GM18951 (cell line): ENCODE measurements around the gene LDLRAD4.

Experiments
- POLR2A ChIP-seq: IDR thresholded peaks from 4 replicates; pipeline ENCODE4 v1.6.1; 2011; ENCODE audit warnings: mild to moderate bottlenecking; ENCODE audit not compliant: insufficient read length, insufficient read depth; ENCODE audit errors: extremely low read depth
- in situ Hi-C: fragments of 300-500 bp; cut with MboI; formaldehyde crosslinking; loops from one replicate; pipeline ENCODE4 v1.12.0; 2022; ENCODE audit warnings: low sequenced_read_pairs, mixed read lengths, inconsistent platforms; ENCODE audit not compliant: unreplicated experiment

The LDLRAD4 gene

DNA sequence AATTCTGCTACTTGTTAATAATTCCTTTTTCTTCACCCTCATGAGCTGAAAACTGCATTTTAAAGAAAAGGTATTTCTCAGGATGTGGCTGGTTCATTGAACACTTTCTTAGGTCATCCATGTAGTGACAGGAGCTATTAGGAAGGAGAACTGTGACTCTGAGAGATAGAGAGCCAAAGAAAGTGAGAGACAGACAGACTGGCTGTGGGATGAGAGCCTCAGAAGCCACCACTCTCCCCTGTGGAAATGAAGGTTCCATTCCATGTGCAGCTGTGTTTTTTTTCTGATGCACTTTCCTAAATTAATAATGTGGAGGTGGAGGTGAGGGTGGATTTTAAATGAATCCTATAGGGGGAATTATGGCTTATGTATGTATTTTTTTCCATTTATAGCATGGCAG lies 394.5 kb downstream of the LDLRAD4 start:
- TF ChIP-seq POLR2A, result no peak
- in situ Hi-C loops, result loop anchor here (5.0 kb wide), 1 partner anchor 51 kb away; no protein-coding TSS in a partner anchor

DNA sequence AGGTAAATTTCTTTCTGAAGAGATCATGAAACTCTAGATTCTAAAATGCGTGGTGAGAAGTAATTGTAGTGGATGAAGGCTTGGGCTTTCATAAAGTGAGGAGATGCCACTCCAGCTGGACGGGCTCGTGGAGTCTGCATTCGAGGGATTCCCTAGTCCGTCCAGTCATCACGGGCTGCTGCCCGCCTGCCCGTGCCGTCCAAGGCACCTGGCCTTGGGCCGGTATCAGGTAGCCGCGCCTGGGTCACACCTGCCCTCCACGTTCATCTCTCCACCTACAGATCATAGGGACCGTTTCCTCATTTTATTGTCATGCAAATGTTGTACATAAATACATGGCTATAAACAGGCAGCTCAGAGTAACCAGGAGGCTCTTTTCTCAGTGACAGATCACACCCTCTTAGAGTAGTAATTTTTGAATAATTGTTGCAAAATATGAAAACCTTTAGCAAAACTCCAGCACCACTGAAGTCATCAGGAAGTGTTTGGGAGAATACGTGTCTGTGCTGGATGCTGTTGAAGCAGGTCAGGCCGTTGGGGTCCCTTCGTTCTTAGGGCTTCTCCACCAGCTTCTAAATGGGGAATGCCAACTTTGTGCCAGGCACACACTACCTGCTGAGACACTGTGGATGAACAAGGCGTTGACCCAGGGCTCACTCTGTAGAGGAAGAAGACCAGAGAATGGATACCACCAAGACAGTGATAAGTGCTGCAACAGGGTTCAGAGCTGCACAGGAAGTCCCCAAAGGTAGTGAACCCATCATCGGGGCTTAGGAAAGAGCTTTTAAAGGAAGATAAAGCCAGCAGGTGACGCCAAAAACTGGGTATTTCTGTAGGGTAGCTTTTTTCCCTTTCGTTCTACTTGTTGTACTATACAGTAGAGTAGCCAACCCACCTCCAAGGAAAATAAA lies 395.3 kb downstream of the LDLRAD4 start:
- in situ Hi-C loops, result loop anchor here (5.0 kb wide), 1 partner anchor 52 kb away; no protein-coding TSS in a partner anchor
- TF ChIP-seq POLR2A, result no peak

DNA sequence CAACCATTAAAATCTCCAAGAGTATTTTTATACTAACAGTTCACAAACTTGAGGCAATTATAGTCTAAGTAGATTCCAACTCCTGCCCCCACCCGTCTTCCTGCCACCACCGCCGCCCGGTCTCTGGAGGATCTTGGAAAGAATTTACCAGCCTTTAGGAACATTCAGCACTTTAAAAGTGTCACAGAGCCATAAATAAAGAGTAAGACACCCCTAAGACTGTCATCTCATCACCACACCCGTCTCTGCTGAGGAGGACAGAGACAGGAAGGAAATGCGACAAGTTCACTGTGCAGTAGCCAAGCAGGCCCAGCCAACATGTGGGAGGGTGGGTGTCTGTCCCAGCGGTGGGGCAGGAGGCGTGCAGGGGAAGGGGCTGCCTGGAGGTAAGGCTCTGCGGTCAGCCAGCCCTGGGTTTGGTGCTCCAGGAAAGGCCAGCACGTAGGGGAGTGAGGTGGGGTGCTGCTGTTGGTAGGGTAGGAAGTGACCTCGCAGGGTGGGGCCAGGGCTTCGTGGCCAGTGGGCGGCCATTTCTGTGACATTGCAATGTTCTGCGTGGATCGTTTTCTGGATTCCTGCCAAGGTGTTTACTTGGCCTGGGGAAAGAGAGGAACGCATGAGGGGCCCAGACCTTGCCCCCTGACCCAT lies 396.2 kb downstream of the LDLRAD4 start:
- TF ChIP-seq POLR2A, result peak; percentile 29
- in situ Hi-C loops, result loop anchor here (5.0 kb wide), 1 partner anchor 52 kb away; no protein-coding TSS in a partner anchor

DNA sequence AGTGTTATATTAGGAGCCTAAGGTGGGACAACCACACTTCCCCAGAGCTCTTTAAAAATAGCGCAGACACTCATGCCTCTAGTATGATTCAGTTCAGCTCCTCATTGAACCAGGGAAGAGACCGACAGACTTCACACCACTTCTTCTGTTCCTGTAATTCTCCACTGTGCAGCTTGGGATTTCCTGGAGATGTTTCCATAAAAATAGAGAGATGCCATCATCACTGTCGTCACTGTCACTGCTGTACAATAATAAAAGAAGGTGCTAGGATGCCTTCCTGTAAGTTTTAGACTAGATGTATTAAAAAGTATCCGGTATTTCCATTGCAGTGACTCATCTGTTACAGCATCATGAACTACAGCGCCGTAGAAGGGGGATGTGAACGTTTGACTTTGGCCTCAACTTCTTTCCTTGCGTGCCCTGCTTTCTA lies 396.9 kb downstream of the LDLRAD4 start:
- in situ Hi-C loops, result no loop called here
- no peak for TF ChIP-seq POLR2A

DNA sequence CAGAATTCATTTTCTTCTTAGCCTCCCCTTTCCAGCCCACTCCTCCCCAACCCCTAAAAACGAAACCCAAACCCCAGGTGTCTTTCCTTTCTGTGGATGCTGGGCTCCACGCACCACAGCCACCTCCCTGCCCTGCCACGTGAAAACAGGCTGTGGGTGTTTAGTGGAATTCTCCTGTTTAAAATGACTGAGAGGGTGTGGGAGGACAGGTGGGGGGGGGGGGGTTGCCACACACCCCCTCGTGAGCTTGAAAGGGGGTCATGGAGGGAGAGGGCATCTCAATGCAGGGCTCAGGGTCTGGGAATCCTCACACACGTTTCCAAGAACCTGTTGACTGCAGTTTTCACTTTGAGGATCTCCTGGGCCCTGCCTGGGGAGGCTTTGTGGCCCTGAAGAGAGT lies 397.5 kb downstream of the LDLRAD4 start:
- no peak for TF ChIP-seq POLR2A
- in situ Hi-C loops, result no loop called here

DNA sequence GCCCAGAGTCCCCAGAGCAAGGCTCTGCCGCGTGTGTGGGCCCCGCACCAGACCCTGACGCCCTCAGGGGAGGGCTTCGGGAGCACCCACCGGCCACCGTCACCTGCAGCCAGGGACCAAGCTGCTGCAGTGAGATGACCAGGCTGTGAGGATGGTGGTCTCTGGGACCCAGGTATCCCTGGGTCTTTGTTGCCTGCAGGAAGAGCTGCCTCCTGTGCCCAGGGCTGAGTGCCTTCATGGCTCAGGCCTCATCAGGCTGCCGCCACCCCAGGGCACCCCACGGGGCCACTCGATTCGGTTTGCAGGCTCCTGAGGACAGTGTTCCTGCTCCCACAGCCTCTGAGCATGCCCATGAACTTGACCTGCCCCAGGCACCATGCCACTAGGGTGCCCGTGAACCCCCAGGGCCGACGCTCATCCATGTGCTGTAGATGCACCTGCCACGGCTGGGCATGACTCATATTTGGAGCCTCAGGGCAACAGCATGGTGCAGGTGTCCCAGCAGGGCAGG lies 398.0 kb downstream of the LDLRAD4 start:
- no peak for TF ChIP-seq POLR2A
- in situ Hi-C loops, result no loop called here

DNA sequence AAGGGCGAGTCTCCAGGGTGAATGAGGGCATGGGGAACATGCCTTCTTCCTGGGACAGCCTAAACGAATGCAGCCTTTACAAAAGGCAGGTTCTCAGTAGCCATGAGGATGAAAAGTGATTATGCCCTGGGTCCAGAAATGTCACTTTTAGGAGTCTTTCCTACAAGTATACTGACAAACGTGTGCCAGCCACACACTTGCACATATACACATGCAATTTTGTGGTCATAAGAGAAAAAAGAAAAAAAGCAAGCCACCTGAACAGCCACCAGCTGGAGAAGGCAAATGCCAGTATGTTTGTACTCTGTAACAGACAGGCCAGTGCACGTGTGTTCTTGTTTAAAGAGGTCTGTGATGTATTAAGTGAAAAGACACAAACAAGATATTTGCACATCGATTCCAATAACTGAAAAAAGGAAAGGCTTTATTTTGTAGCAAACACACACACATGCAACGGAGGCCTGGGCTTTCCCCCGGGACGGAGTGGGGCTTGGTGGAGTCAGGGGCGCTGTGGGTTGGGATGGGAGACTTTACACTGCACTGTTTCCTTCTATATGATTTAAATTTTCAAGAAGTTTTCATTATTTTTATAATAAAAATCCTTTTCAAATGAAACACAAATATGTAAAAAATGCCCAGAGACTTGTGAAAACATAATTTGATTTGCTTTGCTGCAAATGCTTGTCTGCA lies 399.4 kb downstream of the LDLRAD4 start:
- TF ChIP-seq POLR2A, result no peak
- in situ Hi-C loops, result no loop called here

DNA sequence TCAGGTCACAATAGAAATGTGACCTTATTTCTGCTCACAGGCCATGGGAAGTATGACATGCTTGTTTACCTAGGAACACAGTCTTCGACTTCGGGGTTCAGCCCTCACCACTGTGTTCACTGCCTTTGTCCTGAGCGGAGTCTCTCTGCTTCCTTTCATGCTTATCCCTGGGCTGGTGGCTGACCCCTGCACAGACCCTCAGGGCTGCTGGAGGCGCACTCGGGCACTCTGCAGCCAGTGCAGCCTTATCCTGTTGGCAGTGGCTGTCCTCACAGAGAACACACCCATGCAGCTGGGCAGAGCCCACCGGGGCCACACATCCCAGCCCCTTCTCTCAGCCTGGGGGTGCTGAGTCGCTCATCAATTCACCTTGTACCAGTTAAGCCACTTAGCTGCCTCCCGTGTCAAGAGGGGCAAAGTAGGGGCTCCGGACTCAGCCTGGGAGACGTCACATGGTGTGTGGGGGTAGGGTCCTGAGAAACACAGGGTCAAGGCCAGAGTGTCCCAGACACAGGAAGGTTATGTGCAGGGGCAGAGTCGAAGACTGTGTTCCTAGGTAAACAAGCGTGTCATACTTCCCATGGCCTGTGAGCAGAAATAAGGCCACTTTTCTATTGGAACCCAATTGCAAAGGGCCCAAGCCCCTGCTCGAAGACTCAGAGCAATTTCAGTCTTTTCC lies 400.3 kb downstream of the LDLRAD4 start:
- in situ Hi-C loops, result no loop called here
- TF ChIP-seq POLR2A, result no peak

DNA sequence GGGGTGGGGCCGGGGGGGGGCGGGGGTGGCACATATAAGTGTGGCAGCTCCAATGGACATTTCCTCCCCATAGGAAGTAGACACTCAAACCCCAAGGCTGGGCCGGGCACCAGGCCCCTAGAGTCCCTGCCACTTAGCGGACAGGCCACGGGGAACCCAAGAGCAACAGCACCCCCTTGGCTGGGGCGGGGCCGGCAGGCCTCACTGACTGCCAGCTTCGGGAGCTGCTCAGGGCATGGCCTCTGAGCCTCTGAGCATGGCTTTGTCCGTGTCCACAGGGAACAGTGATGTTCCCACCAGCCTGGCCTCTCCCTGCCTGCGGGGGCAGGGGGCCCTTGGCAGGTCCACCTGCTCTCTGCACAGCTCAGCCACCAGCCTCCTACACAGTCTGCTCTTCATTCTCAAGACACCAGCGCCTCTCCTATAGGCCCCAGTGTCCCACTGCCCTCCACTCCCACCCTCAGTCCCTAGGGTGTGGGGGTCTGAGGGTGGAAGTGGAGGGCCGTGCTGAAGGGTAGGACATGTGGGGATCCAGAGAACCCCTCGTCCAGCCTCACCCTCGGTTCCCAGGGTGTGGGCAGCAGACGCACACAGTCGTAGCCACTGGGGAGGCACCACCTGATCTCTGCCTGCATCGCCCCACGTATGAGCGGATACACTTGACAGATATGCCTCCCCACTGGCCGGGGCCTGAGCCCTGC lies 401.1 kb downstream of the LDLRAD4 start:
- in situ Hi-C loops, result no loop called here
- TF ChIP-seq POLR2A, result no peak

DNA sequence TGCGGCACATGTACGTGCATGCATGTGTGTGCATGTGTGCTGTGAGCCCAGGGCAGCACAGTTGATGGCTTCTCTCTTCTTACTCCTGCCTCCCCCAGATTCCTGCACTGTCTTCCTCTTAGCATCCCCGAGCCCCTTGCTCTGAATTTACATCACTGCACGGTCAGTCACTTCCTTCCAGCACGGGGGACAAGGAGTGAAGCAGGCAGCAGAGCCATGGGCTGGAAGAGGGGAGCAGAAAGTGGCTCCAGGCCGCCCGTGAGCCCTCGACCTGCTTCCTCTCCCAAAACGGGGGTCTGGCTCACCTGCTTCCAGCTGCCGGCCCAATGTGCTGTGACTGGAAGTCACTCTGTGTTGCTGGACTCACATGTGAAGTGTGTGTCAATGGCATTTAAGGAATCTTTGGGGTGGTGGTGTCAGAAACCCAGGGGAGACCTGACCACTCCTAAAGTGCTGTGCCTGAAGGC lies 401.7 kb downstream of the LDLRAD4 start:
- in situ Hi-C loops, result no loop called here

DNA sequence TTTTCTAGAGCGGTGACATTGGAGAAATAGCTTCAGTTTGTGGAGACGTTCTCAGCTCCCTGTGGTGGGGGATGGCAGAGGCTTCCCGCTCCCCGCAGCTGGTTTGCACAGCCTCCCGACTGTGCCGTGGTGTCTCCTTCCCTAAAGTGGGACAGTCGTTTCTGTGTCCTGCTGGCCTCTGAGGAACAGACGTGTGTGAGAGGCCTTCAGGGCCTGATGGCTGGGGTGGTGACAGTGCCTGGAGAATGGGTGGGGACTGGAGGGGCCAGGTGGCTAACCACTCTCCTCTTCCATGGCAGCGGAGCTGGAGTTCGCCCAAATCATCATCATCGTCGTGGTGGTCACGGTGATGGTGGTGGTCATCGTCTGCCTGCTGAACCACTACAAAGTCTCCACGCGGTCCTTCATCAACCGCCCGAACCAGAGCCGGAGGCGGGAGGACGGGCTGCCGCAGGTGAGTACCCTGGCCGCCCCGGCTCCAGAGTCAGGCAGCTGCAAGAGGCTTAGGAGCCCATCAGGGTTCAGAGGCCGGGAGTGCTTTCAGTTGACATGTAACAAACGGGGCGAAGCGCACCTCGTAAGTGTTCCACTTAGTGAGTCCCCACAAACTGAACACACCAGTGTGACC lies 402.4 kb downstream of the LDLRAD4 start:
- in situ Hi-C loops, result no loop called here
- TF ChIP-seq POLR2A, result no peak

More for the DNA sequence above, 401.7 kb downstream of the LDLRAD4 start:
- no peak for TF ChIP-seq POLR2A

DNA sequence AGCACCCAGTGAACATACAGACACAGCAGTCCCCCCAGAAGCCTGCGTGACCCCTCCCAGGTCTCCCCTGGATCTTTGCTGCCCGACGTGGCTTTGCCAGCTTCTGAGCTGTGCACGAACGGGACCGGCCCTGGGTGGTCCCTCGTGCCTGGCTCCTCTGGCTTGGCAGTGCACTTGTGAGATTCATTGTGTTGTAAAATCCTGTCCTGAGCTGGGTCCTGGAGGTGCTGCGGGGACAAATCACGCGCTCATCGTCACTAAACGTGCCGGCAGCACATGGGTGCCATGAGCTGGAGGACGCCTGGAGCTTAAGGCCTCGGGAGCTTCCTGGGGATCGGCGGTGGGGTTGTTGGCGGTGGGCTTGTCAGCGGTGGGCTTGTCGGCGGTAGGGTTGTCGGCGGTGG lies 402.9 kb downstream of the LDLRAD4 start:
- in situ Hi-C loops, result no loop called here
- no peak for TF ChIP-seq POLR2A
